GM18502 (cell line): ENCODE measurements around the gene CAPN2.

Source experiments
- ATAC-seq: cut with Tn5 transposase; IDR thresholded peaks from one replicate; pipeline ENCODE4 v1.9.1; 2021; ENCODE audit warnings: mild to moderate bottlenecking; ENCODE audit not compliant: unreplicated experiment, poor library complexity

The CAPN2 gene

DNA sequence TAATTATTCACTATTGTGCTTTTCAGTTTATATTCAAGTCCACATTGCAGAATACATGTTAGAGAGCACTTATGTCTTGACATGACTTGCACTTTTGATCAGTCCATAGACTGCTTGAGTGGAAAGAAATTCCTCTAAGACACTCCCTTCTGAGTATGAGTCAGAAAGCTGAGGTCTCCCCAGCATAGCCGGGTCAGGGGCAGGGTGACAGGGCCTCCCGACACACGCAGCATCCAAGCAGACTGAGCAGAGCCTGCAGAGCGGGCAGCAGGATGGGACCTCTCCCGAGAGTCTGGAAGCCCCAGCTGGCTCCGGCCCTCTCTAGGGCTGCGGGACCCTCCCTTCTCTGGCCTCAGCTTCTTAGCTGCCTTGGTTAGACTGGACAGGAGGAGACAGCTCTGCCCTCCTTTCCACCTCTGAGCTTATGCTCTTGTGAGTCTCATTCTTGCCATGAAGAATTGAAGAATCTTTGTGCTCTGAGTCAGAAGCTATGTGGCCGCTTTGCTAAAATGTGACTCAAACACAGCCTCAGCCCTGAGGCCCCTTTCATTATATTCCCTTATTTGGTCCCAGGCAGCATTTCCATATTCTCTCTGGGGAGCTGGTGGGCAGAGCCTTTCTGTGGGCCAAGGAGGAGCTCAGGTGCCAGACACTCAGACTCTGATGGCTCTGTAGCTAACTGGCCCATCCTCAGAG, 11.2 kb upstream of the CAPN2 start:
- ATAC-seq, result no peak

DNA sequence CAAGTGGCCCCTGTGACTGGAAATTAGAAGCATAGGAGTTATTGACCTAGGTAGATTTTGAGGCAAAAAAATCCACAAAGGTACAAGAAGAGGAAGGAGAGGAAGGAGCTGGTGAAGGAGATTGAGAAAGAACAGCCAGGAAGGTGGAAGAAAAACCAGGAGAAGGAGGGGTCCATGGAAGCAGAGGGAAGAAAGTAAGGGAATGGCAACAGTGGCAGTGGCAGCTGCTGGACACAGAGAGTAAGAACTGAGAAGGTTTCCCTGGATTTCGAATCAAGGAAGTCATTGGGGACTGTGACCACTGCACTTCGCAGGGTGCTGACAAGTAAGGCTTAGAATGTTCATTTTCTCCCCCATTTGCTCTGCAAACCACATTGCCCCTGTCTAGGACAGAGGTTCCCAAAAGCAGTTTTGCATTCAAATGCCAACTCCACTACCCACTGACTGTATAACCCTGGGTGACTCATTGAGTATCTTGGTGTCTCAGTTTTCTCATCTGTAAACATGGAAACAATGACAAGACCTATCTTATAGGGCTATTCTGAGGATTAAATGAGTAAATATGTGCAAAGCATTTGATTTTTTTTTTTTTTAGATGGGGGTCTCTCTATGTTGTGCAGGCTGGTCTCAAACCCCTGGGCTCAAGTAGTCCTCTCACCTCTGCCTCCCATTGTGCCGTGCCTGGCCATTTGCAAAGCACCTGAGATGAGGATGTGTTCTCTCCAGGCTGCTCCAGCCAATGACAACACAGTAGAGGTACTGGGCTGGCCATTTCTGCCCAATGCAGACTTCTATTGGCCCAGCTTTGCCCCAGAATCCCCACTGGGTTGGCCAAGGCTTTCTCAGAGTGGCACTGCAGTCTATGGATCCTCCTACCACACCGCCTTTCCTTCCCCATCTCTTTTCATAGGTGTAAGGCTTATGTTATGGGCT, 9.3 kb upstream of the CAPN2 start:
- ATAC-seq, result no peak

GRCh38 chr1:223703668-223704013, 8.7 kb upstream of the CAPN2 start:
- ATAC-seq, result no peak

DNA sequence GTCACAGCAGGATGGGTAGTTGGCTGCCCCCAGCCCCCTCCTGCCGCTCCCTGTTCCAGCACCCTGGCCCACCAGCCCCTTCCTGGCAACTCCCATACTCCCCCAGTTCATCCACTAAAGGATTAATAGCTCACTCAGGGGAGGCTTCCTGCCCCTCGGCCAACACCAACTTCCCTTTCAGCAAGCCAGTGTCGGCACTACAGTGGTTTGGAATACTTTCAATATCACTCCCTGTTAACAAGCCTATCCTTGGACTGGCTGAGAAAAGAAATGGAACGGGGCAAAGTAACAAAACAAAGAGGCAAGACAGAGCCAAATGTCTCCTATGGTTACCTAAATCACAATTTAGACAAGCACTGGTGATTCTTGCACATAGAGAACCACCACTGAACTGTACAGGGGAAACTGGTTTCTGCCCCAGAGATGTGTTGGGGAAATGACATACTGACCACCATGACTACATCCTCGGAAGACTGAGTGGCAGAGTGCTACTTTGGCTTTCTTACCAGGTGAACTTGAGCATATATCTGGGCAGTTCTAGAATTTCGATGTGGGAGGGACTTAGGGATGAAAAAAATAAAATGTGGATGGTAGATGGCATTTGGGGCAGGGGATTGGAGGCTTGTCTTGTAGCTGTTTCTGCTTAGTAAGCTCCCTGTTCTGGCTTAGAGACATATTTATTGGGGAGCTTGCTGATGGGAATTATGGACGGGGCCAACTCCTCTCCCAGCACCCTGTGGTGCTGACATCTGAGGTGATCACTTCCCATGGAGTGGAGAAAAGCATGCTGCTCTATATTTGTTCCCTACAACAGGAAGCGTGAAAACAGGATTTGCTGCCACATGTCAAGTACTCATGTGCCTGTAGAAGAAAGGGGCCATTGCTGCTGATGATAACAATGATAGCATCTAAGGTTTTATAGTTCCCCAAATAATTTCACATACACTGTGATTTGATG, 7.1 kb upstream of the CAPN2 start:
- ATAC-seq, result no peak

DNA sequence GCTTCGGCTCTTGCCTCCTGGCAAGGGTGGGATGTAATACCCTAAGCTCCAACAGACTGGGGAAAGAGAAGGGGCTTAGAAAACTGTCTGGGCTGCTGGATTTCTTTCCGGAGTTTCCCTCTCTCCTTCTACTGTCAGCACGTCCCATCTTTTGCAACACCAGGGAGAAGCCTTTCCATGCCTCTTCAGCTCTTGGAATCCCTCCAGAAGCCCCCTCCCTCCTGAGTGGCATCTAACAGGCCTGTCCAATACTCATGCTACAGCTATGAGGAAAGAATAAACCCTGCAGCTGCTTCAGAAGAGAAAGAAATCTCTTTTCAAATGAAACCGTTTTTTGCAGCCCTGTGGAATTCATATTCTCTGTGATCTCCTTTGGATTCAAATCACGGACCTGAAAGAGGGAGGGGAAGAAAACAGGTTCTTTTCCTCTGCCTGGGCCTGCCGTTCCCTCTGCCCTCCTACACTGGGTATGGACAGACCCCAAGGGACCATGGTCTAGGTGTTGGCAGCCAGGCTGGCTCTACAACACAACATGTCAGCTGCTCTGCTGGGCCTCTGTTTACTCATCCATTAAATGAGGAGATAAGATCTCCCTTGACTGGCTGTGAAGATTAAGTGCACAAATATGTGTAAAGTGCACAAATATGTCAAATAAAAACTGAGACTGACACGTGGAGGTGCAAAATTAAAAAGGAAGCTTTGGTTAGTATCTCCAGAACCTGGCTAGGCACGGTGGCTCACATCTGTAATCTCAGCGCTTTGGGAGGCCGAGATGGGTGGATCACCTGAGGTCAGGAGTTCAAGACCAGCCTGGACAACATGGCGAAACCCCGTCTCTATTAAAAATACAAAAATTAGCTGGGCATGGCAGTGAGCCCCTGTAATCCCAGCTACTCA, 6.0 kb upstream of the CAPN2 start:
- no peak for ATAC-seq

- no peak for ATAC-seq
Observed at GRCh38 chr1:223707256-223708000, 4.9 kb upstream of the CAPN2 start.

DNA sequence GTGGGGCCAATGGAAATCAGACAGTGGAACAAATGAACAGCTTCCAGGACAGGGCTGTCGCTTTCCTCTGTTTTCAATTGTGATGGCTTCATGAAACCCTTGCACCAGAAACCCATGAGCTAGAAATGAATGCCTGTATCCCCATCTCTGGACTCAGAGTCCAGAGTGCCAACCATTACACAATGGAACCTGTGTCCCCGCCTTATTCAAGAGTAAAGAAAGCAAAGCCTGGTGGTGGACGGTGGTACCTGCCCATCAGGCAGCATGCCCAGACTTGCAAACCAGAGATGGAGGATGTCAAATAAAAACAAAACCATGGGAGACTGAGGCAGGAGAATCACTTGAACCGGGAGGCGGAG, 4.4 kb upstream of the CAPN2 start:
- ATAC-seq, result no peak

DNA sequence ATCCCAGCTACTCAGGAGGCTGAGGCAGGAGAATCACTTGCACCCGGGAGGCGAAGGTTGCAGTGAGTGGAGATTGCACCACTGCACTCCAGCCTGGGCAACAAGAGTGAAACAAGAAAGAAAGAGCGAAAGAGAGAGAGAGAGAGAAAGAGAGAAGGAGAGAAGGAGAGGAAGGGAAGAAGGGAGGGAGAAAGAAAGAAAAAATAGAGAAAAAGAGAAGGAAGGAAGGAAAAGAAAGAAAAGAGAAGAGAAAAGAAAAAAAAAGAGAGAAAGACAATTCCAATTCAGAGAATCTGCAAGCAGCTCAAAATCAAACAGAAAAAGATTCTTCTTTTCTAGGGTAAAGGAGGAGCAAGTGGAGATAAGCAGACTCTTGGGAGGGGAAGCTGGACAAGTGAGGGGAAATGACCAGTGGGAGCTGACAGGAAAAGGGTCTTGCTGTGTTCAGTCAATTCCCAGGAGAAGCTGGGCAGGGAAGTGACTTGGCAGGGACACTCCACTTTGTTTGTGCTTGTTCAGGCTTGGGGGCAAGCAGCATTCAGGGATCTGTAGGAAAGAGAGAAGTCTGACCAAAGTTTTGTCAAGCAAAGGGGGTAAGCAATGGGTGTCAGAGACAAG, 3.6 kb upstream of the CAPN2 start:
- ATAC-seq, result no peak

GRCh38 chr1:223709598-223709997, 2.7 kb upstream of the CAPN2 start:
- no peak for ATAC-seq

GRCh38 chr1:223710179-223711133, 1.9 kb upstream of the CAPN2 start:
- ATAC-seq, result no peak

GRCh38 chr1:223711173-223711572, 1.2 kb upstream of the CAPN2 start:
- ATAC-seq, result no peak

GRCh38 chr1:223711747-223712193, 569 bp upstream of the CAPN2 start:
- no peak for ATAC-seq

- ATAC-seq, result peak; percentile 39
Observed at GRCh38 chr1:223712850-223713474, 623 bp downstream of the CAPN2 start.

DNA sequence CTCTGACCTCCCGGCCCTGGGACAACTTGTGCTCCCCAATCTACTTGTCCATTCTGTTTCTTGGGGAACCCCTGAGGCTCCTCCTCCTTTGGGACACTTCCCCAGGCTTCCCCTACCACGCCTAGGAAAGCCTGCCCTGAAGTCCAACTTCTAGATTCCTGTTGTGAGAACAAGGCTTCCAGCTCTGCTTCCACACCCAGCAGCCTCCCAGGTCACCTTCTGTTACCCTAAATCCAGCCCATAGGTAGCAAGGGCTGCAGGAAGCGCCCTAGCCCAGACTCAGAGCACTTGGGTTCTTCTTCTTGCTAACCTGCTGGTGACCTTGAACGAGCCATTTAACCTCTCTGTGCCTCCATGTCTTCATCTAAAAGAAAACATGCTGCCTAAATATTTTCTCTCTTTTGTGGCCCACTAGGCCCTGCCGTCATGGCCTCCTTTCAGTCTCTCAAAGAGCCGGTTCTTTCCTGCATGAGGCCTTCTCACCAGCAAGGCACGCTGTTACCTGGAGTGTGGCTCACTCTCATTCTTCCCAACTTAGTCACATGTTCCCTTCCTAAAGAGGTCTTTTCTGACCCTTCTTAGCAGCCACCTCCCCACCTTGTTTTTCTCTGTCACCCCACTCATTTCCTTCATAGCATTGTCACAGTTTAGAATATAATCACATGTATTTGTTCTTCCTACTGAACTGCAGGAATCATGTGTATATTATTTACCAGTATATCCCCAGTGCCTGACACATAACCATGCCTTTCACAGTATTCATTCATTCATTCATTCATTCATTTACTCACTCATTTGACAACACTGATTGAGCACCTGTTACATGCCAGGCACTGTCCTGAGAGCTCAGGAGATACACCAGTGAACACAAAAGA, 1.4 kb downstream of the CAPN2 start:
- no peak for ATAC-seq

GRCh38 chr1:223714421-223714724, 2.0 kb downstream of the CAPN2 start:
- no peak for ATAC-seq
